Testis (tissue), 2 donors: Measurements from ENCODE around the gene NDOR1.

ENCODE experiments used
- POLR2A ChIP-seq: fragments of 450-650 bp; IDR thresholded peaks from one replicate; pipeline ENCODE4 v1.6.1; 2017; ENCODE audit warnings: antibody characterized with exemption, mild to moderate bottlenecking, moderate library complexity
- TF ChIP-seq, protein P1 (sequence below), 3 experiments: fragments of 450-650 bp in 2 of 3; fragments of 200-600 bp in 1 of 3; sonication (generic) in 1 of 3; IDR thresholded peaks; one replicate each; pipeline ENCODE4 v1.5.1; 2016 to 2019; ENCODE audit warnings: antibody characterized with exemption in 3 of 3, mild to moderate bottlenecking in 2 of 3, moderate library complexity in 1 of 3

DNA sequence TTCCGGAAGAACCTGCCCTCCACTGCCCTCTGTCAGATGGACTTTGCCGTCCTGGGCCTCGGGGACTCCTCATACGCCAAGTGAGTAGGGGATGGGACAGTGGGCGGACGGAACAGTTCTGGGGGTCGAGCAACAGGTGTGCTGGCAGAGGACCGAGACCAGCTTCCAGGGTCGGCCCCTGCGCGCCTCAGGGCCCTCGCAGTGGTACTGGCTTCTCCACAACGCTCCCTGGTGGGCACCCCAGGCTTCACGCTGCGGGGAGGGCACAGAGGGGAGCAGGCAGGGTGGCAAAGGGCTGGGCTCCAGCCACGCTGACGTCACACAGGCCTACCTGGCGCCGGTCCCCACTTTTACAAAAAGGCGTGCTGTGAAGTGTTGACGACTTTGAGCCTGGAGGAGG, 7.0 kb downstream of the NDOR1 start:
- TF ChIP-seq POLR2A = no peak
- TF ChIP-seq, protein P1, sequence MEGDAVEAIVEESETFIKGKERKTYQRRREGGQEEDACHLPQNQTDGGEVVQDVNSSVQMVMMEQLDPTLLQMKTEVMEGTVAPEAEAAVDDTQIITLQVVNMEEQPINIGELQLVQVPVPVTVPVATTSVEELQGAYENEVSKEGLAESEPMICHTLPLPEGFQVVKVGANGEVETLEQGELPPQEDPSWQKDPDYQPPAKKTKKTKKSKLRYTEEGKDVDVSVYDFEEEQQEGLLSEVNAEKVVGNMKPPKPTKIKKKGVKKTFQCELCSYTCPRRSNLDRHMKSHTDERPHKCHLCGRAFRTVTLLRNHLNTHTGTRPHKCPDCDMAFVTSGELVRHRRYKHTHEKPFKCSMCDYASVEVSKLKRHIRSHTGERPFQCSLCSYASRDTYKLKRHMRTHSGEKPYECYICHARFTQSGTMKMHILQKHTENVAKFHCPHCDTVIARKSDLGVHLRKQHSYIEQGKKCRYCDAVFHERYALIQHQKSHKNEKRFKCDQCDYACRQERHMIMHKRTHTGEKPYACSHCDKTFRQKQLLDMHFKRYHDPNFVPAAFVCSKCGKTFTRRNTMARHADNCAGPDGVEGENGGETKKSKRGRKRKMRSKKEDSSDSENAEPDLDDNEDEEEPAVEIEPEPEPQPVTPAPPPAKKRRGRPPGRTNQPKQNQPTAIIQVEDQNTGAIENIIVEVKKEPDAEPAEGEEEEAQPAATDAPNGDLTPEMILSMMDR (IDR thresholded peaks at IDR 0.05) = no peak
